ENCODE measurements around the gene NPEPL1.

DNA sequence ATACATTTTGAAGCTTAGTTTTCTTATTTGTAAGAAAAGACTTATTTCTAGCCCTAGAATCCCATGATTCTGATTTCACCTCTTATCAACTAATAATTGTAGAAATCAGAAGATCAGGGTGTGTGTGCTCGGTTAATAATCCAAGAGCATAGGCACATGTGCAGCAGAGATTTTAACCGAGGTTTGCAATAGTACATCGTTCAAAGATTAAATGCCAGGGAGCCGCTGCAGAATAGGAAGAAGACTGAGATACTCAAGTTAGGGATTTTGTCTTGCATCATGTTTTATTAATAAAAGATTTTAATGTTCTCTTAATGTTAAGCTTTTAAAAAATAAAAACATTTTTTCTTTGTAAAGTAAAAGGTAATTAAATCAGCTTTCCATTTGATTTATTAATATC is 34.6 kb upstream of the NPEPL1 start:
- no peak for TF ChIP-seq POLR2A (IDR thresholded peaks at IDR 0.05)
- TF ChIP-seq, protein P1, sequence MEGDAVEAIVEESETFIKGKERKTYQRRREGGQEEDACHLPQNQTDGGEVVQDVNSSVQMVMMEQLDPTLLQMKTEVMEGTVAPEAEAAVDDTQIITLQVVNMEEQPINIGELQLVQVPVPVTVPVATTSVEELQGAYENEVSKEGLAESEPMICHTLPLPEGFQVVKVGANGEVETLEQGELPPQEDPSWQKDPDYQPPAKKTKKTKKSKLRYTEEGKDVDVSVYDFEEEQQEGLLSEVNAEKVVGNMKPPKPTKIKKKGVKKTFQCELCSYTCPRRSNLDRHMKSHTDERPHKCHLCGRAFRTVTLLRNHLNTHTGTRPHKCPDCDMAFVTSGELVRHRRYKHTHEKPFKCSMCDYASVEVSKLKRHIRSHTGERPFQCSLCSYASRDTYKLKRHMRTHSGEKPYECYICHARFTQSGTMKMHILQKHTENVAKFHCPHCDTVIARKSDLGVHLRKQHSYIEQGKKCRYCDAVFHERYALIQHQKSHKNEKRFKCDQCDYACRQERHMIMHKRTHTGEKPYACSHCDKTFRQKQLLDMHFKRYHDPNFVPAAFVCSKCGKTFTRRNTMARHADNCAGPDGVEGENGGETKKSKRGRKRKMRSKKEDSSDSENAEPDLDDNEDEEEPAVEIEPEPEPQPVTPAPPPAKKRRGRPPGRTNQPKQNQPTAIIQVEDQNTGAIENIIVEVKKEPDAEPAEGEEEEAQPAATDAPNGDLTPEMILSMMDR (IDR thresholded peaks at IDR 0.05): no peak

All from breast epithelium (tissue), 3 donors.